ENCODE data around the gene PRDM16. TPM values are rescaled to one million over a fixed set of nuclear protein-coding genes. Genes with fewer than 3 reads are reported as not detected.
A peak's percentile ranks its signal among the peaks of the same experiment; 100 is the strongest.

PRDM16 gene
- total RNA-seq, 4 donors from 2014 or later, result 5.4 to 13.2 (median 7.7) TPM

DNA sequence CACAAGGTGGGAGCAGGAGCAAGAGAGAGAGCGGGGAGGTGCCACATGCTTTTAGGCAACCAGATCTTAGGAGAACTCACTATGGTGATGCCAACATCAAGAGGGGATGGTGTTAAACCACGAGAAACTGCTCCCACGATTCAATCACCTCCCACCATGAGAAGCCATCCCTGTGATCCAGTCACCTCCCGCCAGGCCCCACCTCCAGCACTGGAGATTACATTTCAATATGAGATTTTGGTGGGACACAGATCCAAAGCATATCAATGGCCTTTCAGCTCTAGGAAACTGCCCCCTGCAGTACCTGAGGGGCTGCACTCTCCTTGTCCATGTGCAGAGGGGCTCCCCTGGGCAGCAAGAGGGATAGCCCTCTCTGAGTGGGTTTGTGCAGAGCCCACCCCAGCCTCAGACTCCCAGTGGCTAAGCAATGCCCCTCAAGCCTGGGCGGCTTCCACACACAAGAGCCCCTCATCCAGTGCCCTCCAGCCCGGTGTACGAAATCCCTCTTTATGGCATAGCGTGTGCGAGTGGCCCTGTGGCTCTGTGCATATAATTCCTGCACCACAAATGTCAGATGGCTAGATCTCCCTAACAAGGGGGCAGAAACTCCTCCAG is 15.5 kb upstream of the PRDM16 start:
- peak in 1 of 3 donors; percentile 26 for DNase-seq
- Histone ChIP-seq H3K4me3 (no peak overlapping the region), H3K27ac (no peak overlapping the region), H3K4me1 (no peaks in the 10 kb centered on the region), H3K9me3 (no peaks in the 10 kb centered on the region), H3K36me3 (no peaks in the 10 kb centered on the region), H3K27me3 (no peaks in the 10 kb centered on the region)
- TF ChIP-seq, protein P1, sequence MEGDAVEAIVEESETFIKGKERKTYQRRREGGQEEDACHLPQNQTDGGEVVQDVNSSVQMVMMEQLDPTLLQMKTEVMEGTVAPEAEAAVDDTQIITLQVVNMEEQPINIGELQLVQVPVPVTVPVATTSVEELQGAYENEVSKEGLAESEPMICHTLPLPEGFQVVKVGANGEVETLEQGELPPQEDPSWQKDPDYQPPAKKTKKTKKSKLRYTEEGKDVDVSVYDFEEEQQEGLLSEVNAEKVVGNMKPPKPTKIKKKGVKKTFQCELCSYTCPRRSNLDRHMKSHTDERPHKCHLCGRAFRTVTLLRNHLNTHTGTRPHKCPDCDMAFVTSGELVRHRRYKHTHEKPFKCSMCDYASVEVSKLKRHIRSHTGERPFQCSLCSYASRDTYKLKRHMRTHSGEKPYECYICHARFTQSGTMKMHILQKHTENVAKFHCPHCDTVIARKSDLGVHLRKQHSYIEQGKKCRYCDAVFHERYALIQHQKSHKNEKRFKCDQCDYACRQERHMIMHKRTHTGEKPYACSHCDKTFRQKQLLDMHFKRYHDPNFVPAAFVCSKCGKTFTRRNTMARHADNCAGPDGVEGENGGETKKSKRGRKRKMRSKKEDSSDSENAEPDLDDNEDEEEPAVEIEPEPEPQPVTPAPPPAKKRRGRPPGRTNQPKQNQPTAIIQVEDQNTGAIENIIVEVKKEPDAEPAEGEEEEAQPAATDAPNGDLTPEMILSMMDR (IDR thresholded peaks at IDR 0.05), result no peak
- TF ChIP-seq POLR2A (IDR thresholded peaks at IDR 0.05), result no peak

DNA sequence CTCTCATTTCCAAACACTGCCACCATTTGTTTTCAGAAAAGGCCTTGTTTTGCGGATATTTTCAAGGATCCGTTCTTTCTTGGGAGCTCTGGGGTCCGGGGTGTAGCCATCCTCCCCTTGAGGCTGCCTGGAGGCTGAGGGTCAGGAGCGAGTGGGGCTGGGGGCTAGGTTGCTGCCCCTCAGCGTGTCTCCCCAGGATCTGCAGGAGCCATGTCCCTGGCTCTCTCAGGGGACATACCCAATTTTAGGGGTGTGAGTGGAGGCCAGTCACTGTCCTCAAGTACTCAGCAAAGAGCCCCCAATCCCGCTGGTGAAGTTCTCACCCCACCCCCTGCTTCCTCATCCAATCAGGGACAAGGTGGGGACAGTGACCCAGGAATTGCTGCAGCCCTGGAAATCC is 15.0 kb upstream of the PRDM16 start:
- no peak for TF ChIP-seq POLR2A (IDR thresholded peaks at IDR 0.05)
- TF ChIP-seq, protein P1 (IDR thresholded peaks at IDR 0.05), result no peak
- no peak overlapping the region for H3K4me3 ChIP-seq
- no peaks in the 10 kb centered on the region for H3K9me3 ChIP-seq
- no peak overlapping the region for H3K27ac ChIP-seq
- no peaks in the 10 kb centered on the region for H3K27me3 ChIP-seq
- DNase-seq, result no peak
- H3K36me3 ChIP-seq, result no peaks in the 10 kb centered on the region
- no peaks in the 10 kb centered on the region for H3K4me1 ChIP-seq

DNA sequence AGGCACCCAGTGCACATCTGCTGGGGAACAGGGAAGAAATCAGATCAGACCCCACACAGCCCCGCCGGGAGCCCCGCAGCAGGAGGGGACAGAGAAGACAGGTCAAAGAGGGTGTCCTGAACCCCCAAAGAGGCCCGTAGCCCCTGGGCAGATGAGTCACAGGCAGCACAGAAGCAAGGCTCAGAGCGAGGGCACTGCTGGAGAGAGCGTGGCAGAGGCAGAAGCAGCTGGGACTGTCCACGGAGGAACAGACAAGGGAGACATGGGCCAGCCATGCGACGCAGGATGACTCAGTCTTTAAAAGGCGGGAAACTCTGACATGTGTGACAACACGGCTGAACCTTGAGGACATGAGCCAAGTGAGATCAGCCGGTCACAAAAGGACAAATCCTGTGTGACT is 14.5 kb upstream of the PRDM16 start:
- no peak overlapping the region for H3K4me3 ChIP-seq
- DNase-seq, result peak in 1 of 3 donors; percentile 23
- no peaks in the 10 kb centered on the region for H3K4me1 ChIP-seq
- no peak overlapping the region for H3K27ac ChIP-seq
- no peaks in the 10 kb centered on the region for H3K36me3 ChIP-seq
- no peaks in the 10 kb centered on the region for H3K27me3 ChIP-seq
- no peaks in the 10 kb centered on the region for H3K9me3 ChIP-seq
- TF ChIP-seq, protein P1 (IDR thresholded peaks at IDR 0.05), result no peak
- no peak for TF ChIP-seq POLR2A (IDR thresholded peaks at IDR 0.05)

DNA sequence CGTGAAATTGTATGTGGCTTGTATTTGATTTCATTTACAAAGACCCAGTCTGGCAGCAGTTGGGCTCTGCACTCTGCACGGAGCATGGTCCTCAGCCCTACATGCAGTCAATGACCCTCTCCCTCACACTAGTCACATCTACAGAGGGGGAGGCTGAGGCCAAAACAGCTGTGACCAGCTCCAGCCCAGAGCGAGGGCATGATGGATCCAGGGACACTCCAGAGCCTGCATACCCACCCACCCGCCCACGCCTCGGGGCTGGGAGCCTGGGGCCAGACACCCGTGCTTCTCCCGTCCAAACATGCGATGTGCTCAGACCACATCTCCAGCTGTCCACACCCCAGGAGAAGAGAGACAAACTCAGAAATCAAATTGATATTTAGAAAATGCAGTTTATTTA is 14.0 kb upstream of the PRDM16 start:
- H3K27ac ChIP-seq, result no peak overlapping the region
- no peak for DNase-seq
- H3K4me1 ChIP-seq, result no peaks in the 10 kb centered on the region
- H3K4me3 ChIP-seq, result no peak overlapping the region
- H3K36me3 ChIP-seq, result no peaks in the 10 kb centered on the region
- no peaks in the 10 kb centered on the region for H3K27me3 ChIP-seq
- no peaks in the 10 kb centered on the region for H3K9me3 ChIP-seq
- TF ChIP-seq, protein P1 (IDR thresholded peaks at IDR 0.05), result no peak
- no peak for TF ChIP-seq POLR2A (IDR thresholded peaks at IDR 0.05)

DNA sequence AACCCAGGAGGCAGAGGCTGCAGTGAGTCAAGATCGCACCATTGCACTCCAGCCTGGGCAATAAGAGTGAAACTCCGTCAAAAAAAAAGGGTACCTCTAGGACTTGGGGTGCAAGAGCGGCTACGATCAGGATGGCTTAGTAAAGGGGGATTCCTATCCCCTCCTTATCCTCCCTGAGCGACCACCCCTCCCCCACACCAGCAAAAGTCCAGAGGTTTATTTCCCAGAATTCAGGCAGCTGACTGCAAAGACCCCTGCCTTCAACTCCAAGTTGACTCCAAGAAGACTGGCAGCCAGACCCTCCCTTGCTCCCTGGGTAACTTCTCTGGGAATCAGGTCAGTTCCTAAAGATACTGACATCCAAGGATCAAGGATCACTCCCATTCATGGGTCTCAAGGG is 12.4 kb upstream of the PRDM16 start:
- Histone ChIP-seq H3K4me3 (no peak overlapping the region), H3K27me3 (peaks cover 0 to 3% of the 10 kb centered on the region in 2 donors), H3K4me1 (no peaks in the 10 kb centered on the region), H3K36me3 (no peaks in the 10 kb centered on the region), H3K27ac (no peak overlapping the region), H3K9me3 (no peaks in the 10 kb centered on the region)
- TF ChIP-seq, protein P1 (IDR thresholded peaks at IDR 0.05), result no peak
- no peak for TF ChIP-seq POLR2A (IDR thresholded peaks at IDR 0.05)
- no peak for DNase-seq
